NCI-H2196 treated with DMSO at 0.1 percent for 48 hours (cell line): ENCODE measurements around the gene CADM1.

Source experiments
- DNase-seq: peaks from one replicate; lab custom pipeline; 2025; ENCODE audit not compliant: unreplicated experiment; lab: John Stamatoyannopoulos, UW

The CADM1 gene

GRCh38 chr11:115363426-115363825 lies 140.8 kb downstream of the CADM1 start:
- DNase-seq = no peak

- DNase-seq = no peak
These were observed 141.2 kb downstream of the CADM1 start for GRCh38 chr11:115362997-115363396.

GRCh38 chr11:115361025-115361424 lies 143.2 kb downstream of the CADM1 start:
- DNase-seq = no peak

GRCh38 chr11:115360186-115360824 lies 143.9 kb downstream of the CADM1 start:
- no peak for DNase-seq

GRCh38 chr11:115357066-115357465 lies 147.1 kb downstream of the CADM1 start:
- DNase-seq = no peak

- DNase-seq = no peak
These were observed 151.3 kb downstream of the CADM1 start for GRCh38 chr11:115352805-115353485.

- DNase-seq = no peak
These were observed 154.7 kb downstream of the CADM1 start for GRCh38 chr11:115349335-115350017.

- DNase-seq = no peak
These were observed 155.8 kb downstream of the CADM1 start for GRCh38 chr11:115348416-115348815.

GRCh38 chr11:115347106-115347505 lies 157.1 kb downstream of the CADM1 start:
- DNase-seq = no peak

GRCh38 chr11:115345840-115346239 lies 158.4 kb downstream of the CADM1 start:
- DNase-seq = no peak

GRCh38 chr11:115345361-115345760 lies 158.9 kb downstream of the CADM1 start:
- no peak for DNase-seq

GRCh38 chr11:115344846-115345245 lies 159.4 kb downstream of the CADM1 start:
- DNase-seq = no peak

GRCh38 chr11:115342142-115342541 lies 162.1 kb downstream of the CADM1 start:
- DNase-seq = no peak

- DNase-seq = no peak
These were observed 163.3 kb downstream of the CADM1 start for GRCh38 chr11:115340874-115341273.

- no peak for DNase-seq
These were observed 165.7 kb downstream of the CADM1 start for GRCh38 chr11:115338476-115338875.

GRCh38 chr11:115334932-115335788 lies 169.1 kb downstream of the CADM1 start:
- no peak for DNase-seq

- DNase-seq = no peak
These were observed 170.3 kb downstream of the CADM1 start for GRCh38 chr11:115333949-115334348.

GRCh38 chr11:115333121-115333520 lies 171.1 kb downstream of the CADM1 start:
- no peak for DNase-seq

- DNase-seq = no peak
These were observed 173.3 kb downstream of the CADM1 start for GRCh38 chr11:115330684-115331482.

GRCh38 chr11:115326526-115326925 lies 177.7 kb downstream of the CADM1 start:
- DNase-seq = no peak
